GM13976 (cell line): ENCODE results near the gene TM9SF4.

Source experiments
- DNase-seq: peaks from one replicate; pipeline ENCODE4 v3.0.0; 2012; ENCODE audit warnings: low spot score
- CTCF ChIP-seq: IDR thresholded peaks from 2 replicates; pipeline ENCODE4 v1.5.1; 2012; ENCODE audit warnings: borderline replicate concordance, mild to moderate bottlenecking; ENCODE audit not compliant: insufficient read depth; ENCODE audit errors: extremely low read depth, missing control alignments, control extremely low read depth
- in situ Hi-C: fragments of 300-500 bp; cut with MboI; formaldehyde crosslinking; loops from one replicate; pipeline ENCODE4 v1.12.0; 2022; ENCODE audit warnings: low sequenced_read_pairs, mixed read lengths, inconsistent platforms; ENCODE audit not compliant: unreplicated experiment

Gene TM9SF4

GRCh38 chr20:32069711-32070110 lies 39.8 kb upstream of the TM9SF4 start:
- in situ Hi-C loops = no loop called here
- no peak for DNase-seq
- no peak for TF ChIP-seq CTCF

GRCh38 chr20:32070282-32070681 lies 39.2 kb upstream of the TM9SF4 start:
- no peak for DNase-seq
- no peak for TF ChIP-seq CTCF
- in situ Hi-C loops = no loop called here

GRCh38 chr20:32070690-32071213 lies 38.8 kb upstream of the TM9SF4 start:
- TF ChIP-seq CTCF = no peak
- DNase-seq = no peak
- in situ Hi-C loops = no loop called here

GRCh38 chr20:32071395-32072167 lies 37.9 kb upstream of the TM9SF4 start:
- no peak for TF ChIP-seq CTCF
- in situ Hi-C loops = no loop called here
- DNase-seq = no peak

GRCh38 chr20:32072168-32072750 lies 37.3 kb upstream of the TM9SF4 start:
- in situ Hi-C loops = no loop called here

GRCh38 chr20:32075534-32075933 lies 34.0 kb upstream of the TM9SF4 start:
- in situ Hi-C loops = no loop called here
- no peak for TF ChIP-seq CTCF
- no peak for DNase-seq

More at GRCh38 chr20:32072168-32072750, 37.3 kb upstream of the TM9SF4 start:
- DNase-seq = no peak
- TF ChIP-seq CTCF = no peak
